SU-DHL-6 (cell line): Measurements from ENCODE around the gene FAIM2.

ENCODE experiments used
- H2AFZ ChIP-seq: fragments of 200-600 bp; sonication (generic); 2 replicates; pipeline ENCODE4 v1.6.1; 2014; ENCODE audit warnings: low read depth, mild to moderate bottlenecking, moderate library complexity, mixed read lengths, antibody characterized with exemption, low read length; ENCODE audit not compliant: severe bottlenecking
- H3F3A ChIP-seq: fragments of 200-600 bp; shearing (Covaris generic); 2 replicates; pipeline ENCODE4 v1.6.0; 2016; ENCODE audit warnings: antibody characterized with exemption, mild to moderate bottlenecking; ENCODE audit not compliant: insufficient read depth
- H3K27ac ChIP-seq: fragments of 200-600 bp; sonication (generic); 2 replicates; pipeline ENCODE4 v1.5.1; 2016; ENCODE audit warnings: low read depth, mild to moderate bottlenecking, low read length, moderate library complexity, mixed read lengths
- H3K27me3 ChIP-seq: fragments of 200-600 bp; sonication (generic), shearing (Covaris generic); 2 replicates; pipeline ENCODE4 v1.6.0; 2014; ENCODE audit warnings: mild to moderate bottlenecking, low read length
- H3K36me3 ChIP-seq: fragments of 200-600 bp; sonication (generic); 2 replicates; pipeline ENCODE4 v1.6.1; 2014; ENCODE audit warnings: mild to moderate bottlenecking, low read length, mixed read lengths
- H3K4me2 ChIP-seq: fragments of 300-600, 200-600 bp; shearing (Covaris generic), sonication (generic); 2 replicates; pipeline ENCODE4 v1.6.0; 2014; ENCODE audit warnings: low read length, low read depth, mild to moderate bottlenecking; ENCODE audit not compliant: poor library complexity, severe bottlenecking
- H3K4me3 ChIP-seq: fragments of 200-600 bp; sonication (generic); 2 replicates; pipeline ENCODE4 v1.5.1; 2014; ENCODE audit warnings: antibody characterized with exemption, low read length, mild to moderate bottlenecking, mixed read lengths; ENCODE audit not compliant: insufficient read depth, poor library complexity, severe bottlenecking
- H3K79me2 ChIP-seq: fragments of 200-600 bp; sonication (generic); 2 replicates; pipeline ENCODE4 v1.6.1; 2014; ENCODE audit warnings: mild to moderate bottlenecking, low read length, moderate library complexity; ENCODE audit not compliant: insufficient read depth
- H3K9ac ChIP-seq: fragments of 200-600 bp; sonication (generic); 2 replicates; pipeline ENCODE4 v1.7.0; 2014; ENCODE audit warnings: mild to moderate bottlenecking, low read length
- H3K9me2 ChIP-seq: fragments of 200-600 bp; sonication (generic); replicated peaks from 2 replicates; pipeline ENCODE4 v1.6.1; 2014; ENCODE audit warnings: low read length; ENCODE audit not compliant: insufficient read depth
- H3K9me3 ChIP-seq: fragments of 200-600 bp; sonication (generic); 2 replicates; pipeline ENCODE4 v1.6.1; 2014; ENCODE audit warnings: low read length, mixed read lengths; ENCODE audit not compliant: insufficient read depth
- H4K20me1 ChIP-seq: fragments of 200-600 bp; sonication (generic); 2 replicates; pipeline ENCODE4 v1.6.1; 2014; ENCODE audit warnings: low read depth, mild to moderate bottlenecking, antibody characterized with exemption, low read length, moderate library complexity, mixed read lengths
- CTCF ChIP-seq: fragments of 200-600 bp; sonication (generic); IDR thresholded peaks from one replicate; pipeline ENCODE4 v1.5.1; 2017; ENCODE audit warnings: antibody characterized with exemption, mild to moderate bottlenecking, low read length, moderate library complexity; ENCODE audit not compliant: insufficient read depth, poor library complexity, severe bottlenecking
- EZH2phosphoT487 ChIP-seq: fragments of 200-600 bp; sonication (generic), shearing (Covaris generic); conservative IDR thresholded peaks from 2 replicates; pipeline ENCODE4 v1.6.1; 2018; ENCODE audit warnings: mild to moderate bottlenecking, antibody characterized with exemption, low read length, moderate library complexity, mixed read lengths

The FAIM2 gene

GRCh38 chr12:49885118-49885517, 18.6 kb downstream of the FAIM2 start:
- Histone ChIP-seq H3K79me2 (no peaks in the 10 kb centered on the region), H3F3A (no peaks in the 10 kb centered on the region), H4K20me1 (no peaks in the 10 kb centered on the region), H3K9me3 (peaks cover 1% of the 10 kb centered on the region; the same call in 1 of the 2 replicates), H3K9ac (no peak overlapping the region), H2AFZ (no peak overlapping the region), H3K4me3 (no peak overlapping the region), H3K4me2 (no peak overlapping the region), H3K27ac (no peak overlapping the region), H3K36me3 (no peaks in the 10 kb centered on the region), H3K9me2 (no peaks in the 10 kb centered on the region), H3K27me3 (no peaks in the 10 kb centered on the region)
- TF ChIP-seq CTCF (no peak), EZH2phosphoT487 (no peak)

- H3K27ac ChIP-seq, result no peak overlapping the region
- H3K4me3 ChIP-seq, result no peak overlapping the region
- TF ChIP-seq CTCF (no peak), EZH2phosphoT487 (no peak)
- peaks cover 17% of the 10 kb centered on the region; the same call in 1 of the 2 replicates for H3F3A ChIP-seq
- H4K20me1 ChIP-seq, result no peaks in the 10 kb centered on the region
- H3K36me3 ChIP-seq, result no peaks in the 10 kb centered on the region
- no peak overlapping the region for H3K4me2 ChIP-seq
- H3K9ac ChIP-seq, result no peak overlapping the region
- no peaks in the 10 kb centered on the region for H3K79me2 ChIP-seq
- no peaks in the 10 kb centered on the region for H3K9me2 ChIP-seq
- no peaks in the 10 kb centered on the region for H3K27me3 ChIP-seq
- peaks cover 12% of the 10 kb centered on the region; the same call in 1 of the 2 replicates for H3K9me3 ChIP-seq
- H2AFZ ChIP-seq, result no peak overlapping the region
These were observed 20.7 kb downstream of the FAIM2 start for GRCh38 chr12:49882851-49883464.

GRCh38 chr12:49882248-49882850, 21.4 kb downstream of the FAIM2 start:
- no peak overlapping the region for H2AFZ ChIP-seq
- H3K36me3 ChIP-seq, result no peaks in the 10 kb centered on the region
- no peaks in the 10 kb centered on the region for H3K27me3 ChIP-seq
- peaks cover 17% of the 10 kb centered on the region; the same call in 1 of the 2 replicates for H3F3A ChIP-seq
- no peaks in the 10 kb centered on the region for H3K9me2 ChIP-seq
- H3K27ac ChIP-seq, result no peak overlapping the region
- TF ChIP-seq EZH2phosphoT487, result no peak
- TF ChIP-seq CTCF, result no peak
- H3K4me2 ChIP-seq, result no peak overlapping the region
- H4K20me1 ChIP-seq, result no peaks in the 10 kb centered on the region
- no peak overlapping the region for H3K4me3 ChIP-seq
- no peak overlapping the region for H3K9ac ChIP-seq
- H3K9me3 ChIP-seq, result peaks cover 12% of the 10 kb centered on the region; the same call in 1 of the 2 replicates
- no peaks in the 10 kb centered on the region for H3K79me2 ChIP-seq
